Right ventricle myocardium inferior (tissue), 1 donor: ENCODE data around the gene TNRC18. TPM values are rescaled to one million over a fixed set of nuclear protein-coding genes. Genes with fewer than 3 reads are reported as not detected.
"Not testable (repeated sequence)": the region's sequence is repeated elsewhere in the genome, so short reads cannot be mapped to it uniquely, and the experiment has no call there.

Source experiments
- ATAC-seq: fragments of 200-7000 bp; cut with Tn5 transposase; one replicate; pipeline ENCODE4 v1.9.1; 2020; ENCODE audit warnings: mild to moderate bottlenecking, moderate library complexity
- DNase-seq: peaks from one replicate; pipeline ENCODE4 v3.0.0; 2021; ENCODE audit errors: missing footprints
- intact Hi-C: fragments of 100-400 bp; cut with DNase I; formaldehyde crosslinking; loops from one replicate; pipeline ENCODE4 v1.11.0; 2022
- total RNA-seq: library from RNA; stranded (reverse); fragmentation: NEBNext Ultra II Directional; extraction: Animal tissue kit (Norgen Biotek cat#: 25700); gene quantifications from one replicate; pipeline ENCODE4 v1.2.1, GENCODE V29; 2021
- donor health status: DM: no; HTN: yes; CAD: no; lungs with severe emphysema.

TNRC18 gene
- total RNA-seq, 1 donor from 2014 or later = 34.8 TPM

GRCh38 chr7:5318613-5319012 is 105.0 kb downstream of the TNRC18 start:
- peak; percentile 7 for DNase-seq
- ATAC-seq, intact Hi-C loops: not testable (repeated sequence)

DNA sequence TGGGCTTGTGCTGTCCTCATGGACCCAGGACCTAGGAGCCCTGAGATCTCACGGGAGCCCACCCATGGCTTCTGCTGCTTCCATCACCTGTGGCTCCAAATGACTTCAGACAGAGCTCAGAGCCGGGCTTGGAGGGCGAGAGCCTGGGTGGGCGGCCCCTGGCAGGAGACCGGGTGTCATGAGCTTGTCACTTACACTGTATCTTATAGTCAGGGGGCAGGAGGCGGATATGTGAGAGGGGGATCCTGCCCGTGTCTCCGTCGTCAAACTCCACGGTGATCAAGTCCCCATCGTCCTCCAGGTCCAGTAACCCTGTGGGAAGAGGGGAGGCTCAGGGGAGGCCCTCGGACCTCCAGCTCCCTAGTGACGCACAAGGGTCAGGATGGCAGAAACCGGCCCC is 107.9 kb downstream of the TNRC18 start:
- ATAC-seq = no peak
- intact Hi-C loops = no loop called here
- DNase-seq = no peak

DNA sequence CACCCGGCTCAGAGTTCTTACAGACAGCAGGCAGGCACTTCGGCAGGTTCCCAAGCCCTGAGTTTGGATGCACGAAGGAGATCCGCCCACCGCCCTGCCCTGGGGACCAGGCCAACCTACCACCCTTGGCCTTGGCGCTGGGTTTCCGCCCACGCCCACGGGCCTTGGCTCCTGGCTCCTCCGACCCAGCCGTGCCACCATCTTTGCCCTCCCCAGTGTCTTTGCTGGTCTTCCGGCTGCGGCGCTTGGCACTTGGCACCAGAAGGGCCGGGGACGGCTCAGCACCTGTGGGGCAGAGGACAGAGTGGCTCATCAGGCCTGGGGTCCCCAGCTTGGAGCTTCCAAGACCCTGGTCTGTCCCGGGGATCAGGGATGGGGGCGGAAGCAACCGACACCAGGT is 108.8 kb downstream of the TNRC18 start:
- no peak for ATAC-seq
- intact Hi-C loops = no loop called here

DNA sequence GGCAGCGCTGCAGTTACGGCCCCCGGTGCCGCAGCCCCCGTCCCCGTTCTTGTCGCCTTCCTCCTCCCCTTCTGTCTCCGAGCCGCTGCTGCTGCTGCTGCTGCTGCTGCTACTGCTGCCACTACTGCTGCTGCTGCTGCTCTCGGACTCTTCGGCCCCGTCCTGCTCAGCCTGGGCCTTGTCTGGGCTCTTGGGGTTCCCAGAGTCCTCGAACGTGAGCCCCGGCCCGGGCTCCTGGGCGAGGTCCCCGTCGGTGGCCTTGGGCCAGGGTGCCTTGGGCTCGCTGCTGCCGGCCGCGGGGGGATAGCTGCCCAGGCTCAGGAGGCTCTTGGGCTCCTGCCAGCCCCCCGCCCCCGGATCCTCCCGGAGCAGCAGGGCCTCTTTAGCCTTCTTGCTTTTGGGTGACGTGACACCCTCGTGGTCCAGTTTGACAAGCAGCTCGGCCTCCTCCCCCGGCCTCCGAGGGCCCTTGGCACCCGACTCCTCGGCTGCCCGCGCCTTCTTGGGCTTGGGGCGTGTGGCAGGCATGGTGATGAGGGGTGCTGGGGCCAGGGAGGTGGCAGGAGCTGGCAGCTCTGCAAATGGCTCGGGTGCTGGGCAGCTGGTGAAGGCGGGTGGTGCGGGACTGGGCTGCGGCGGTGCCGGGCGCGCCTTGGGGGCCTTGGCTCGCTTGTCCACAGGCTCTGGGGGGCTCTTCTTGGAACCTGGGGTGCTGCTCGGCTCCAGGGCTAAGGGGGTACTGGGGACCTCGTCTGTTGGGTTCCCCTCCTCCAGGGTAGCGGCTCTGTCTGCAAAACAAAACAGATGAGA is 110.4 kb downstream of the TNRC18 start:
- DNase-seq, intact Hi-C loops, ATAC-seq: not testable (repeated sequence)

More for the DNA sequence above, 108.8 kb downstream of the TNRC18 start:
- no peak for DNase-seq

DNA sequence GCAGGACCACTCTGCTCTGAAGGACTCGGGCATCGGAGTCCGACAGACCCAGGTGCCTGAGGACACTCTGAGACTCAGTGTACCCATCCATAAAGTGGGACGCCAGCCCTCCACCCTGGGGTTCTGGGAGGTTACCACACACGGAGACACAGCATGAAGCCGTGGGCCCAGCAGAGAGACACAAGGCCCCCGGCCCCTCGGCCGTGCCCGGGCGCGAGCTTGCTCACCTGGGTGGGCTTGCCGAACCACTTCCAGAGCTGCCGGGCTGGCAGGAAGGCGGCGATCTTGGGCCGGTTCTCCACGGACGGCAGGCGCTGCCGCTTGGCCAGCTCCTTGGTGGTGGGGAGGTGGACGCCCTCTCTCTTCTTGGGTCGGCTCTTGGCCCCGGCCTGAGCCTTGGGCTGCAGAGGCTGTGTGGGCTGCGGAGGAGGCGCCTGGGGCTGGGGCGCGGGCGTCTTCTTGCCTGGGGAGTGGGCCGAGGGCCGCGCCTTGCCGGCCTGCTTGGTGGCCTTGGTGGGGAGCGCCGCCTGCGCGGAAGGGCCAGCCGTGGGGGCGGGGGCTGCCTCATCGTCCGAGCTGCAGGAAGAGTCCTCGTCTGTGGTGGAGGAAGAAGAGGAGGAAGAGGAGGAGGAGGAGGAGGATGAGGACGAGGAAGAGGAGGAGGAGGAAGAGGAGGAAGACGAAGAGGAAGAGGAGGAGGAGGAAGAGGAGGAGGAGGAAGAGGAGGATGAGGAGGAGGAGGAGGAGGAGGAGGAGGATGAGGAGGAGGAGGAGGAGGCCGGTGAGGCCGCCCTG is 111.2 kb downstream of the TNRC18 start:
- intact Hi-C loops, DNase-seq, ATAC-seq: not testable (repeated sequence)

DNA sequence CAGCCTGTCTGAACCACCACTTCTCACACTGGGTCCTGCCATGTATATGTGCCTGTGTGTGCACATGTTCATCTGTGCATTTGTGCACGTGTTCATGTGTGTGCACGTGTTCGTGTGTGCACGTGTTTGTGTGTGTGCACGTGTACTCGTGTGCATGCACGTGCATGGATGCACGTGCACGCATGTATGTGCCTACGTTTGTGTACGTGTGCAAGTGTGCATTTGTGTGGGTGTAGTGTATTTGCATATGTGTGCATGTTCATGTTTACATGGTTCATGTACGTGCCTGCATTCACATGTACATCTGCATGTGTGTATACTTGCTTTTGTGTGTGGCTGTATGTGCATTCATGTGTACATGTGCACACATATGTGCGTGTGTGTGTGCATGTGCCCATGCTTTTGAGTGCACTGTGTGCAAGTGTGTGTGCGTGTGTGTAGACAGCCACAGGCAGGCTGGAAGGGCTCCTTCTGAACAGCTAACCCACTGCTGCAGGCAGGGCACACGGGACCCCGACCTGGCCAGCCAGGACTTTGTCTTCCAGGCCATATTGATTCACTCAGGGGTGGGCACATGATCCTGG is 112.7 kb downstream of the TNRC18 start:
- ATAC-seq = no peak
- intact Hi-C loops = no loop called here
- DNase-seq = no peak

- DNase-seq (no peak), ATAC-seq (no peak)
- intact Hi-C loops = no loop called here
Observed at GRCh38 chr7:5309146-5309545, 114.5 kb downstream of the TNRC18 start.

DNA sequence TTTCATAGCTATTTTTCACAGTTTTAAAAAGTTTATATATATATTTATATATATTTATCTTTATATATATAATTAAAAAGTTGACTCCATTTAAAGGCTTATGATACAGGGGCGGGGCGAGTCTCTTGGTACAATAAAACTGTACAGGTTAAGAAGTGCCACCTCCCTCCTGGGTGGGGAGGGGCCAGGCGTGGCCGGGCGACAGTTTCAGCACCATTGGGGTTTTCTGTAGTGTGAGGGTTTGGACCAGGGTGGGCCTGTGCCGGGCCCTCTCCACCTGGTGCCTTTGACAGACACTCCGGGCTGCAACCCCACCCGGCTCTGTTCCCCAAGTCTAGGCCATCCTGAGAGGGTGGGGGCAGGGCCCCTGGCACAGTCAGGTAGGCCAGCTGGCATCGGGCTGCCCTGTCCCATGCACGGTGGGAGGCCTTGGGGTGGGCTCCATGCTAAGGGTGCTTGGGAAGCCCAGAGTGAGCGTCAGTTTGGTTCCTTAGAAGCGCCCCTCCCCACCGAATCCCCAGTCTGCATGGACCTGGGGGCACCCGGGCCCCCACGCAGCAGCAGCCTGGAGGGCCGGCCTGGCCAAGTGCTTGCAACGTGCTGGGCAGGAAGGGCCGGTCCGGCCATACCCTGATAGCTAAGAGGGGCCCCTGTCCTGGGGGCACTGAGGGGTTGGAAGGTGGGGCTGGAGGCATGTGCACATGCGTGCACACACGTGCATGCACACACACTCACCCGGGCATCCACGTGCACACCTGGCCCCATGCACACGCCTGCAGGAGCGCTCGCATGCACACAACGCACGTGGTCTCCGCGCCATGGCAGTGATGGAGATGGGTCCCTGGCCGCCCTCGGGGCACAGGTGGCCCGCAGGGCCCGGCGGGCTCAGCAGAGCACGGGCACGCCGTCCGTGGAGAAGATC is 116.2 kb downstream of the TNRC18 start:
- intact Hi-C loops, DNase-seq, ATAC-seq: not testable (repeated sequence)

GRCh38 chr7:5305050-5305449 is 118.6 kb downstream of the TNRC18 start:
- ATAC-seq, DNase-seq, intact Hi-C loops: not testable (repeated sequence)

- ATAC-seq = no peak
Observed at GRCh38 chr7:5303591-5304505, 119.8 kb downstream of the TNRC18 start.

DNA sequence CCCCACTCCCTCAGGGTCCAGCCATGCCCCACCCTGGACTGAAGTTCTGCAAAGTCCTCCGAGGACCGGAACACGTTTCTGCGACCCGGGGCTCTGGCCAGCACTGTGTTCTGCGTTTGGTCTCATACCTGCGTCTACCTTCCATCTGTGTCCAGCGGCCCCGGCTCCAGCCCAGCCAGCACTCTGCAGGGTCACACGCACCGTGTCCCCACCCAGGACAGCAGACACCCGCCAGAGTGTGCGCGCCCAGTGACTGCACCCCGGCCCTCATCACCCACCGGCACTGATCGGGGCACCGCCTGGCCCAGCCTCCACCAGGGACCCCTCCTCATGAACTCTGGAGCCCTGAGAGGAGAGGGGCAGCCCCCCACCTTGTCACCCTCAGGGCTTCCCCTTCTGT is 120.6 kb downstream of the TNRC18 start:
- ATAC-seq (no peak), DNase-seq (no peak)
- intact Hi-C loops = no loop called here

More at GRCh38 chr7:5303591-5304505, 119.8 kb downstream of the TNRC18 start:
- intact Hi-C loops = no loop called here
- no peak for DNase-seq

GRCh38 chr7:5302577-5302976 is 121.1 kb downstream of the TNRC18 start:
- DNase-seq (no peak), ATAC-seq (no peak)
- intact Hi-C loops = no loop called here

DNA sequence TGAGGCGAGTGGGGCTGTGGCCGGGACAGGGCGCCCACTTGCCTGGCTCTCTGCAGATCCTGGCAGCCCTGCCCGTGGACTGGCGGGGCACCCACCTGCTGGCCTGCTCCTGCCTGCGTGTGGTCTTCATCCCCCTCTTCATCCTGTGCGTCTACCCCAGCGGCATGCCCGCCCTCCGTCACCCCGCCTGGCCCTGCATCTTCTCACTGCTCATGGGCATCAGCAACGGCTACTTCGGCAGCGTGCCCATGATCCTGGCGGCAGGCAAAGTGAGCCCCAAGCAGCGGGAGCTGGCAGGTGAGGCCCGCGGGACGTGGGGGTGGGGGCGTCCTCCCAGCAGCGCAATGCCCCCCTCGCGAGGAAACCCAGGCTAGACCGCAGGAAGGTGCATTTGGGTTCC is 123.3 kb downstream of the TNRC18 start:
- no peak for ATAC-seq
- DNase-seq = no peak
- intact Hi-C loops = no loop called here

- DNase-seq (no peak), ATAC-seq (no peak)
- intact Hi-C loops = no loop called here
Observed at GRCh38 chr7:5296611-5297226, 126.9 kb downstream of the TNRC18 start.

- intact Hi-C loops = no loop called here
- ATAC-seq (no peak), DNase-seq (no peak)
Observed at GRCh38 chr7:5296015-5296610, 127.5 kb downstream of the TNRC18 start.

- intact Hi-C loops = no loop called here
- ATAC-seq (no peak), DNase-seq (no peak)
Observed at GRCh38 chr7:5295039-5296014, 128.3 kb downstream of the TNRC18 start.
